B cell (primary cell): Measurements from ENCODE around the gene FGF18. TPM values are rescaled to one million over a fixed set of nuclear protein-coding genes. Genes with fewer than 3 reads are reported as not detected.

Experiments
- ATAC-seq: fragments of 200-7000 bp; cut with Tn5 transposase; one replicate; pipeline ENCODE4 v1.10.0; 2021; ENCODE audit warnings: low read depth, mild to moderate bottlenecking, moderate number of reproducible peaks, moderate library complexity
- CTCF ChIA-PET: fragments of 350-600 bp; sonication (Branson Sonifier 250); formaldehyde crosslinking; loops from one replicate; lab custom pipeline; 2021; ENCODE audit warnings: antibody characterized with exemption, inconsistent platforms; lab: Charles Lee
- POLR2A ChIA-PET: fragments of 350-600 bp; sonication (Branson Sonifier 250); formaldehyde crosslinking; loops from one replicate; lab custom pipeline; 2021; ENCODE audit warnings: antibody characterized with exemption; lab: Charles Lee
- DNase-seq: peaks from one replicate; pipeline ENCODE4 v3.0.0; 2013
- H2AFZ ChIP-seq: 2 replicates; pipeline ENCODE4 v1.6.1; 2012; ENCODE audit warnings: mild to moderate bottlenecking, low read depth, low read length; ENCODE audit not compliant: insufficient read depth, poor library complexity, severe bottlenecking
- H3K27ac ChIP-seq, 2 donors: 1 replicate in 1 of 2; 2 replicates in 1 of 2; pipeline ENCODE4 v1.5.1; 2012 to 2013; ENCODE audit warnings: low read length in 2 of 2, mild to moderate bottlenecking in 2 of 2, moderate library complexity in 1 of 2
- H3K27me3 ChIP-seq, 4 experiments: fragments of 200-600 bp in 1 of 4; sonication (generic) in 1 of 4; replicated peaks in 1 of 4; 1 replicate in 2 of 4; 2 replicates in 2 of 4; pipeline versions ENCODE4 v1.6.1 to v1.7.0; 2013 to 2016; ENCODE audit warnings: low read length in 3 of 4, mild to moderate bottlenecking in 2 of 4, mixed read lengths in 1 of 4, moderate library complexity in 1 of 4; ENCODE audit not compliant: insufficient read depth in 4 of 4, control insufficient read depth in 3 of 4; ENCODE audit errors: control extremely low read depth in 1 of 4
- H3K36me3 ChIP-seq, 2 experiments: replicated peaks in 1 of 2; 1 replicate in 1 of 2; 2 replicates in 1 of 2; pipeline versions ENCODE4 v1.6.1 to v1.7.1; 2013; ENCODE audit warnings: low read length in 1 of 2; ENCODE audit not compliant: insufficient read depth in 2 of 2, control insufficient read depth in 1 of 2; ENCODE audit errors: control extremely low read depth in 1 of 2, extremely low read depth in 1 of 2
- H3K4me1 ChIP-seq, 2 donors: fragments of 200-600 bp in 1 of 2; sonication (generic) in 1 of 2; 1 replicate in 1 of 2; 2 replicates in 1 of 2; pipeline versions ENCODE4 v1.5.1 to v1.6.1; 2013 to 2017; ENCODE audit warnings: low read length in 2 of 2; ENCODE audit not compliant: control insufficient read depth in 2 of 2, insufficient read depth in 2 of 2
- H3K4me2 ChIP-seq: replicated peaks from 2 replicates; pipeline ENCODE3; 2012; ENCODE audit warnings: mild to moderate bottlenecking, low read depth, low read length; ENCODE audit not compliant: poor library complexity, severe bottlenecking
- H3K4me3 ChIP-seq, 5 experiments: fragments of 200-600 bp in 1 of 5; sonication (generic) in 1 of 5; 1 replicate in 3 of 5; 2 replicates in 2 of 5; pipeline versions ENCODE4 v1.5.1 to v1.7.0; 2011 to 2016; ENCODE audit warnings: low read length in 4 of 5, mild to moderate bottlenecking in 4 of 5, low read depth in 2 of 5, control low read depth in 1 of 5, moderate library complexity in 1 of 5; ENCODE audit not compliant: insufficient read depth in 1 of 5; ENCODE audit errors: control extremely low read depth in 1 of 5, extremely low read depth in 1 of 5
- H3K79me2 ChIP-seq: fragments of 200-600 bp; sonication (generic); one replicate; pipeline ENCODE4 v1.6.0; 2016; ENCODE audit warnings: low read length; ENCODE audit not compliant: control insufficient read depth, insufficient read depth
- H3K9ac ChIP-seq: fragments of 200-600 bp; sonication (generic); 2 replicates; pipeline ENCODE4 v1.6.1; 2017; ENCODE audit warnings: mild to moderate bottlenecking, low read length, moderate library complexity
- H3K9me3 ChIP-seq, 3 donors: one replicate each; pipeline versions ENCODE4 v1.6.1 to v1.7.1; 2013; ENCODE audit warnings: low read length in 2 of 3; ENCODE audit not compliant: control insufficient read depth in 2 of 3, insufficient read depth in 1 of 3; ENCODE audit errors: control extremely low read depth in 1 of 3
- H4K20me1 ChIP-seq: 2 replicates; pipeline ENCODE4 v1.6.0; 2012; ENCODE audit warnings: mild to moderate bottlenecking, low read length; ENCODE audit not compliant: insufficient read depth, control insufficient read depth, poor library complexity, severe bottlenecking
- H3K27ac Mint-ChIP-seq: one replicate; pipeline ENCODE4 v1.8.0; 2021; ENCODE audit warnings: mixed read lengths
- H3K27me3 Mint-ChIP-seq: one replicate; pipeline ENCODE4 v1.8.0; 2021; ENCODE audit warnings: mixed read lengths
- H3K4me1 Mint-ChIP-seq: one replicate; pipeline ENCODE4 v1.8.0; 2021; ENCODE audit warnings: mixed read lengths
- H3K4me3 Mint-ChIP-seq: one replicate; pipeline ENCODE4 v1.8.0; 2021; ENCODE audit warnings: mixed read lengths
- H3K9me3 Mint-ChIP-seq: one replicate; pipeline ENCODE4 v1.8.0; 2022; ENCODE audit warnings: mixed read lengths; ENCODE audit not compliant: insufficient read depth
- EZH2 ChIP-seq: IDR thresholded peaks from 2 replicates; pipeline ENCODE4 v1.6.1; 2012; ENCODE audit warnings: borderline replicate concordance, low read depth, mild to moderate bottlenecking, moderate library complexity, low read length; ENCODE audit not compliant: insufficient read depth, poor library complexity, severe bottlenecking
- WGBS: methylation state at CpG from one replicate; pipeline ENCODE4 v1.1.5; 2013; ENCODE audit warnings: missing lambda C conversion rate; ENCODE audit not compliant: insufficient coverage; 5-methylcytosine and 5-hydroxymethylcytosine counted together
- intact Hi-C: fragments of 100-400 bp; cut with micrococcal nuclease; formaldehyde crosslinking; loops from one replicate; pipeline ENCODE4 v1.10.0; 2022
- polyA plus RNA-seq: library from polyadenylated mRNA; depleted of rRNA; stranded (reverse); fragments of >200 nt; gene quantifications from 2 replicates; pipeline ENCODE4 v1.2.3, GENCODE V29; 2012
- total RNA-seq, 2 donors: library from RNA; stranded (reverse); fragments of 120-200 nt in 1 of 2; gene quantifications; 1 replicate in 1 of 2; 2 replicates in 1 of 2; pipeline versions ENCODE4 v1.2.3 to v1.2.4, GENCODE V29; 2013 to 2022
- TF ChIP-seq, protein P1 (sequence below): fragments of 200-600 bp; IDR thresholded peaks from one replicate; pipeline ENCODE4 v1.8.0; 2022; ENCODE audit warnings: antibody characterized with exemption, mild to moderate bottlenecking

Gene FGF18
- total and polyA plus RNA-seq, 2 donors (not counting 1 experiment from before 2014, with no cell fraction given): 0.06 to 0.15 TPM

DNA sequence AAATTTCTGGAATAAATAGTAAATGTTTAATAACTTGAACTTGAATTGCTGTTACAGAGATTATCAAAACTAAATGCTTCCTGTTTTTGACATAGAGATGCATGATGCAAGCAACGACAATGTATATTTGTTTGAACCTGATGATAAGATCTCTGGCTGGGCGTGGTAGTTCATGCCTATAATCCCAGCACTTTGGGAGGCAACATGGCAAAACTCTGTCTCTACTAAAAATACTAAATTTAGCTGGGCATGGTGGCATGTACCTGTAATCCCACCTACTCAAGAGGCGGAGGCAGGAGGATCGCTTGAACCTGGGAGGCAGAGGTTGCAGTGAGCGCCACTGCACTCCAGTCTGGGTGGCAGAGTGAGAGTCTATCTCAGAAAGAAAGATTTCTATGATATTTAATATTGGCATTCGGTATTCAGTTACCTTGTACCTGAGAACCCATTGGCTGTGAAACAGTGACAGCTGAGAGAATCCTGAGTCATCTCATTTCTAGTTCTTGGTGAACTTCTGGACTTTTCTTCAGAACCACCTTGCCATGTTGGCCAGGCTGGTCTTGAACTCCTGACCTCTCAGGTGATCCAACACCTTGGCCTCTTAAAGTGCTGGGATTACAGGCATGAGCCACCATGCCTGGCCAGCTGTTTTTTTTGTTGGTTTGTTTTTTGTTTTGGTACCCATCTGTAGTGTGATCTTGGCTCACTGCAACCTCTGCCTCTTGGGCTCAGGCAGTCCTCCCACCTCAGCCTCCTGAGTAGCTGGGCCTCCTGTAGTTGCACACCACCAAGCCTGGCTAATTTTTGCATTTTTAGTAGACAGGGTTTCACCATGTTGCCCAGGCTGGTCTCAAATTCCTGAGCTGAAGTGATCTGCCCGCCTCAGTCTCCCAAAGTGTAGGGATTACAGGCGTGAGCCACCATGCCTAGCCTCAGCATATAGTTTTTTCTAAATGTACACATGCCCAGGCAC, 10.0 kb upstream of the FGF18 start:
- H3K4me3 ChIP-seq: no peak overlapping the region
- no peak overlapping the region for H3K27ac ChIP-seq
- 100% methylated on average over 3 of the region's 8 CpGs for WGBS
- no peak for TF ChIP-seq EZH2
- TF ChIP-seq, protein P1, sequence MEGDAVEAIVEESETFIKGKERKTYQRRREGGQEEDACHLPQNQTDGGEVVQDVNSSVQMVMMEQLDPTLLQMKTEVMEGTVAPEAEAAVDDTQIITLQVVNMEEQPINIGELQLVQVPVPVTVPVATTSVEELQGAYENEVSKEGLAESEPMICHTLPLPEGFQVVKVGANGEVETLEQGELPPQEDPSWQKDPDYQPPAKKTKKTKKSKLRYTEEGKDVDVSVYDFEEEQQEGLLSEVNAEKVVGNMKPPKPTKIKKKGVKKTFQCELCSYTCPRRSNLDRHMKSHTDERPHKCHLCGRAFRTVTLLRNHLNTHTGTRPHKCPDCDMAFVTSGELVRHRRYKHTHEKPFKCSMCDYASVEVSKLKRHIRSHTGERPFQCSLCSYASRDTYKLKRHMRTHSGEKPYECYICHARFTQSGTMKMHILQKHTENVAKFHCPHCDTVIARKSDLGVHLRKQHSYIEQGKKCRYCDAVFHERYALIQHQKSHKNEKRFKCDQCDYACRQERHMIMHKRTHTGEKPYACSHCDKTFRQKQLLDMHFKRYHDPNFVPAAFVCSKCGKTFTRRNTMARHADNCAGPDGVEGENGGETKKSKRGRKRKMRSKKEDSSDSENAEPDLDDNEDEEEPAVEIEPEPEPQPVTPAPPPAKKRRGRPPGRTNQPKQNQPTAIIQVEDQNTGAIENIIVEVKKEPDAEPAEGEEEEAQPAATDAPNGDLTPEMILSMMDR: no peak
- peaks cover 77% of the 10 kb centered on the region for H4K20me1 ChIP-seq
- peaks cover 21 to 80% of the 10 kb centered on the region in 2 experiments for H3K36me3 ChIP-seq
- H2AFZ ChIP-seq: no peak overlapping the region
- H3K79me2 ChIP-seq: peaks cover 4% of the 10 kb centered on the region
- Mint-ChIP-seq H3K27me3 (no peaks in the 10 kb centered on the region), H3K9me3 (no peaks in the 10 kb centered on the region), H3K4me1 (peaks cover 1% of the 10 kb centered on the region), H3K27ac (no peak overlapping the region), H3K4me3 (no peak overlapping the region)
- DNase-seq (no peak), ATAC-seq (no peak)
- H3K27me3 ChIP-seq: no peaks in the 10 kb centered on the region
- H3K4me1 ChIP-seq: no peaks in the 10 kb centered on the region
- no peak overlapping the region for H3K9ac ChIP-seq
- no peak overlapping the region for H3K4me2 ChIP-seq
- no peaks in the 10 kb centered on the region for H3K9me3 ChIP-seq
- POLR2A ChIA-PET: no interaction called here
- CTCF ChIA-PET: interaction anchor here (1.2 kb wide), 1 partner anchor 9 kb away, joined by 3 read pairs; no protein-coding TSS in a partner anchor
- intact Hi-C loops: no loop called here

DNA sequence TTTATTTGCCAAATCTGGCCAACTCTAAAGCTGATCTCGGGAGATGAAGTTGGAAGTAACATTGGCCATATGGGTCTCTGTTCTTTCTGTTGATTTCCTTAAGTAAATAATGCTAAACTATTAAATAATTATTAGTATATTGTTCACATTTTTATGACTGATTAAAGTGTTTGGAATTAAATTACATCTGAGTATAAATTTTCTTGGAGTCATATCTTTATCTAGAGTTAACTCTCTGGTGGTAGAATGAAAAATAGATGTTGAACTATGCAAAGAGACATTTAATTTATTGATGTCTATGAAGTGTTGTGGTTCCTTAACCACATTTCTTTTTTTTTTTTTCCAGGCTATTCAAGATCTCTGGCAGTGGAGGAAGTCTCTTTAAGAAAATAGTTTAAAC, 9.3 kb upstream of the FGF18 start:
- TF ChIP-seq, protein P1: no peak
- no peak for TF ChIP-seq EZH2
- H4K20me1 ChIP-seq: peaks cover 72% of the 10 kb centered on the region
- no CpG with 5 or more reads among the region's 1 CpG for WGBS
- POLR2A ChIA-PET: no interaction called here
- no peaks in the 10 kb centered on the region for H3K4me1 ChIP-seq
- peaks cover 21 to 75% of the 10 kb centered on the region in 2 experiments for H3K36me3 ChIP-seq
- CTCF ChIA-PET: no interaction called here
- intact Hi-C loops: no loop called here
- no peak overlapping the region for H3K27ac ChIP-seq
- Mint-ChIP-seq H3K4me1 (peaks cover 1% of the 10 kb centered on the region), H3K27me3 (no peaks in the 10 kb centered on the region), H3K27ac (no peak overlapping the region), H3K4me3 (no peak overlapping the region), H3K9me3 (no peaks in the 10 kb centered on the region)
- no peaks in the 10 kb centered on the region for H3K79me2 ChIP-seq
- no peak overlapping the region for H2AFZ ChIP-seq
- H3K4me2 ChIP-seq: no peak overlapping the region
- no peak overlapping the region for H3K9ac ChIP-seq
- no peak for DNase-seq
- no peaks in the 10 kb centered on the region for H3K27me3 ChIP-seq
- H3K9me3 ChIP-seq: no peaks in the 10 kb centered on the region
- no peak for ATAC-seq
- H3K4me3 ChIP-seq: no peak overlapping the region
